Bronchial epithelial cell (primary cell): ENCODE results near the gene IL9. TPM values are rescaled to one million over a fixed set of nuclear protein-coding genes. Genes with fewer than 3 reads are reported as not detected.

Experiments
- DNase-seq: peaks from one replicate; pipeline ENCODE4 v3.0.0-alpha.2; 2010; ENCODE audit warnings: low read depth
- FAIRE-seq: peaks from 2 replicates; lab custom pipeline; 2011; peaks lifted over from hg19 to GRCh38; lab: Jason Lieb, UNC
- H3K27me3 ChIP-seq: 2 replicates; pipeline ENCODE4 v1.5.1; 2011; ENCODE audit warnings: low read length; ENCODE audit not compliant: control insufficient read depth, insufficient read depth
- H3K36me3 ChIP-seq: 2 replicates; pipeline ENCODE4 v1.5.1; 2011; ENCODE audit warnings: low read length; ENCODE audit not compliant: control insufficient read depth, insufficient read depth
- H3K4me3 ChIP-seq: 2 replicates; pipeline ENCODE4 v1.5.1; 2011; ENCODE audit warnings: mild to moderate bottlenecking, low read depth, low read length, control low read depth
- CTCF ChIP-seq: IDR thresholded peaks from 2 replicates; pipeline ENCODE4 v1.5.1; 2011; ENCODE audit warnings: mild to moderate bottlenecking, moderate library complexity, low read length, control low read depth, inconsistent platforms; ENCODE audit not compliant: insufficient read depth, severe bottlenecking
- total RNA-seq: library from RNA; depleted of rRNA; stranded (reverse); fragments of >200 nt; gene quantifications from 2 replicates; pipeline ENCODE4 v1.2.1, GENCODE V29; 2014

IL9 gene
- total RNA-seq, 1 donor from 2014 or later: not detected

GRCh38 chr5:135891268-135891667 is 4.4 kb downstream of the IL9 start:
- DNase-seq (no peak), FAIRE-seq (no peak)
- Histone ChIP-seq H3K4me3 (no peak overlapping the region), H3K27me3 (no peaks in the 10 kb centered on the region), H3K36me3 (no peaks in the 10 kb centered on the region)
- TF ChIP-seq CTCF: no peak

- TF ChIP-seq CTCF: no peak
- DNase-seq (no peak), FAIRE-seq (no peak)
- Histone ChIP-seq H3K27me3 (no peaks in the 10 kb centered on the region), H3K4me3 (no peak overlapping the region), H3K36me3 (no peaks in the 10 kb centered on the region)
Measured at GRCh38 chr5:135890867-135891266, 4.8 kb downstream of the IL9 start.

GRCh38 chr5:135890296-135890695 is 5.3 kb downstream of the IL9 start:
- DNase-seq: no peak
- no peak for FAIRE-seq
- Histone ChIP-seq H3K27me3 (no peaks in the 10 kb centered on the region), H3K36me3 (no peaks in the 10 kb centered on the region), H3K4me3 (no peak overlapping the region)
- TF ChIP-seq CTCF: no peak

GRCh38 chr5:135887881-135888614 is 7.6 kb downstream of the IL9 start:
- TF ChIP-seq CTCF: no peak
- H3K27me3 ChIP-seq: peaks cover 2% of the 10 kb centered on the region
- no peak overlapping the region for H3K4me3 ChIP-seq
- peak; percentile 68 for FAIRE-seq
- no peak for DNase-seq
- no peaks in the 10 kb centered on the region for H3K36me3 ChIP-seq

GRCh38 chr5:135887447-135887864 is 8.2 kb downstream of the IL9 start:
- TF ChIP-seq CTCF: peak; percentile 69
- H3K27me3 ChIP-seq: peaks cover 2% of the 10 kb centered on the region
- no peaks in the 10 kb centered on the region for H3K36me3 ChIP-seq
- DNase-seq (peak; percentile 65), FAIRE-seq (no peak)
- no peak overlapping the region for H3K4me3 ChIP-seq

- Histone ChIP-seq H3K27me3 (peaks cover 2% of the 10 kb centered on the region), H3K36me3 (no peaks in the 10 kb centered on the region), H3K4me3 (no peak overlapping the region)
- no peak for TF ChIP-seq CTCF
- FAIRE-seq (no peak), DNase-seq (no peak)
Measured at GRCh38 chr5:135886136-135886535, 9.5 kb downstream of the IL9 start.
